KBM-7 (cell line): ENCODE measurements around the gene DHX38.
"Not testable (repeated sequence)": the region's sequence is repeated elsewhere in the genome, so short reads cannot be mapped to it uniquely, and the experiment has no call there.

Experiments used
- DNase-seq: peaks from one replicate; pipeline ENCODE4 v3.0.0-alpha.2; 2015
- in situ Hi-C: fragments of 300-500 bp; cut with MboI; formaldehyde crosslinking; loops from 2 replicates; pipeline ENCODE4 v1.14.3; 2020; ENCODE audit warnings: low sequenced_read_pairs, low pct_unique_long_range_greater_than_20kb, mixed read lengths

Gene DHX38

DNA sequence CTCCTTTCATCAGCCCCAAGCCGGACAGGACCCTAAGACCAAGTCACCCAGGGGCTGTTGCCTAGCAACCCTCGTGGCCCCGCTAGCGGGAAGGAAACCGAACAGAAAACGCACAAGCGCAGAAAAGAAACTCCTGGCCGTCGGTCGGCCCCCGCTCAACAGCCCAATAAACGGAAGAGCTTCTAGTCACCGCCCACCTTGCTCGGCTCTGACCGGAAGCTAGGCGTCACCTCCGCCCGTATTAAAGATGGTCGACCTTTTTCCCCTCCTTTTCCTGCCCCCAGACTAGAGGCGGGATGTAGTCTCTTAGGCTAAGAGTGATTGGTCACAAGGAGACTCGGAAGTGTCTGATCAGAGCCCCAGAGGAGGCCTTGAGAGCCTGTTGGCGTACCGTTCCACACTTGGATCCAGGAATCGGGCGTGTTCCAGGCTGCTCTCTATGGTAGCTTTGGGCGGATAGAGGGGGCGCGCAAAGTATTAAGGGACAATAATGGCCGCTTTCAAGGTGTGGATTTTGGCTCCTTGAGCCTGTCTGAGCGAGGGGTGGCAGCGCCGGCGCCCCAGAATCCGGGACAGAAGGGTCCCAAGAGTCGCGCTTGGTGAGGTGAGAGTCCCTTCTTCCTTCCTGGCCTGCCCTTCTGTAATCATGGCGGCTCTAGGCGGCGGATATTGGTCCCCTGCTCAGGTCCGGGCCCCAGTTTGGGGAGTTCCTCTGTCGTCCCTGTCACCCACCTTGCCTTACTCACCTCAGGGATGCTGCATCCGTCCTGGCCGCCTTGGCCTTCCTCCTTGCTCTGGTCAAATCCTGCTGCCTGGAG lies at the start of gene DHX38, which contains the start of gene TXNL4B:
Gene DHX38 (plus strand): TSS at position 400 of the 818 bp plus-strand sequence. CDS start 2,311 bp downstream, outside the sequence.
Gene TXNL4B (minus strand): TSS at position 173 of the 818 bp plus-strand sequence. CDS start 2,871 bp downstream, outside the sequence.
- peak; percentile 100 for DNase-seq
- in situ Hi-C loops: no loop called here

DNA sequence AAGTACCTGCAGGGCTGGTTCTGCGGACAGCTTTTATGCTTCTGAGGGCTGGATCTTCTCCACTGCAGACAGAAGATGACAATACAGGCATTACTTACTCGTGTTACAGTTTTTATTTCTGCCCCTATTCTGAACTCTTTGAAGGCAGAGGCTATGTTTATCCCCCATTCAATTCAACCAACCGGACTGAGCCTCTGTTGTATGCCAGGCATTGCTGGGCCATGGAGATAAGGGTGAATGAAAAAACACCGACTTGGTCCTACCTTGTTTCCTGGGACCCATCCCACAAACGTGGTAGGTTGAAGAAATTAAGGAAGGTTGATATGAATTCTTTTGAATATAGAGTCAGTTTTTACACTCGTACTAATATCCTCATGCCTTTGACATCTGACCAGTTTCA lies 49.4 kb upstream of the DHX38 start:
- in situ Hi-C loops: no loop called here
- DNase-seq: no peak

DNA sequence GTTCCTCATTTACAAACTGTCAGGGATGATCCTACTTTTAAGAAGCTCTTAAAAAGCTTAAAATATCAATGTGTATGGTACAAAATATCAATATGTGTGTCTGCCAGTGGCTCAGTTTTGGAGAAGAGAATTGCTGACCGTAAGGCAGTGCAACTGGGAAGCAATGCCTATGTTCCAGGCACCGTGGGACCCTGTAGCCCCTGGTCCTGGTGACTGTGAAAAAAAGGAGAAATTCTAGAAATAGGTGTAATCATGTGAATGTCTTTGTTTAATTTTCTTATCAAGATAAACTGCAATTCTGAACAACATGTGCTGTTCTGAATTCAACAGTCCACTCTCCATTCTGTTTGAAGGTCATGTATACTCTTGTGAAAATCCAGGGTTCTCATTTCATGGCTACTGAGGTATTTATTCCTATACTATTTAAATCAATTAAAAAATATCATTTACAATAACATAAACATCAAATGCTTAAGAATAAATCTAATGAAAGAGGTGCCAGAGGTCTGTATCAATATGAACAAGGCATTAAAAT lies 48.8 kb upstream of the DHX38 start:
- DNase-seq: no peak
- in situ Hi-C loops: no loop called here

GRCh38 chr16:72049110-72049509 lies 44.5 kb upstream of the DHX38 start:
- peak; percentile 50 for DNase-seq
- in situ Hi-C loops: no loop called here

- no peak for DNase-seq
- in situ Hi-C loops: no loop called here
Observed at GRCh38 chr16:72050769-72051464, 42.7 kb upstream of the DHX38 start.

DNA sequence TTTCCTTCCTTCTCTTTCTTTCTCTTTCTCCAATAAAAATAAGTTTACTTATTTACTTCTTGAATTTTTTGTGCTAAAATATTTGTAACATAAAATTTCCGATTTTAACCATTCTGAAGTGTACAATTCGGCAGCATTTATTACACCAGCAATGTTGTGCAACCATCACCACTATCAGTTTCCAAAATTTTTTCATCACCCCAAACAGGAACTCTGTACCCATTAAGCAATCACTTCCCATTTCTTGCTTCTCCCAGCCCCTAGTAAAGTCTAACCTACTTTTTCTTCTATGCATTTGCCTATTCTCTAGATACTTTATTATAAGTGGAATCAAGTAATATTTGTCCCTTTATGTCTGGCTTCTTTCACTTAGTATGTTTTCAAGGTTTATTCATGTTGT lies 41.8 kb upstream of the DHX38 start:
- in situ Hi-C loops: no loop called here
- DNase-seq: peak; percentile 55

- peak; percentile 33 for DNase-seq
- in situ Hi-C loops: not testable (repeated sequence)
Observed at GRCh38 chr16:72054254-72054847, 39.3 kb upstream of the DHX38 start, which contains the start of gene HP. TSS of gene HP (plus strand) at chr16:72054505. CDS start at chr16:72054653, 148 bp downstream.

- in situ Hi-C loops: no loop called here
- no peak for DNase-seq
Observed at GRCh38 chr16:72055911-72056310, 37.7 kb upstream of the DHX38 start.

- in situ Hi-C loops: not testable (repeated sequence)
Observed at GRCh38 chr16:72057313-72057712, 36.3 kb upstream of the DHX38 start.

DNA sequence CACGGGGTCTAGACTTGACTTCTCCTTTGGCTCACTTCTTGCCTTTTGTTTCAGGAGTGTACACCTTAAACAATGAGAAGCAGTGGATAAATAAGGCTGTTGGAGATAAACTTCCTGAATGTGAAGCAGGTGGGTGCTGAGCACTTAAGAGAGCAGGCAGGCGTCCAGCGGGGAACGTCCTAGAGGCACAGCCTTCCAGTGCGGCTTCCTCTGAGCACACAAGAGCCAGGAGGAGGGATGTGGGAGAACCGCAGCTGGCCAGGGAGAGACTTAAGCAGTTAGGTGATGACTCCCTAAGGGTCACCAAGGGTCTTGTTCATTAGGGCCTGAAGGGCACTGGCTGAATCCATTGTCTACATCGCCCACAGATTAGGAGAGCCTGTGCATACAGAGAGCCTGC lies 34.6 kb upstream of the DHX38 start:
- DNase-seq, in situ Hi-C loops: not testable (repeated sequence)

More at GRCh38 chr16:72057313-72057712, 36.3 kb upstream of the DHX38 start:
- DNase-seq: not testable (repeated sequence)

GRCh38 chr16:72060405-72060804 lies 33.2 kb upstream of the DHX38 start:
- no peak for DNase-seq
- in situ Hi-C loops: no loop called here

DNA sequence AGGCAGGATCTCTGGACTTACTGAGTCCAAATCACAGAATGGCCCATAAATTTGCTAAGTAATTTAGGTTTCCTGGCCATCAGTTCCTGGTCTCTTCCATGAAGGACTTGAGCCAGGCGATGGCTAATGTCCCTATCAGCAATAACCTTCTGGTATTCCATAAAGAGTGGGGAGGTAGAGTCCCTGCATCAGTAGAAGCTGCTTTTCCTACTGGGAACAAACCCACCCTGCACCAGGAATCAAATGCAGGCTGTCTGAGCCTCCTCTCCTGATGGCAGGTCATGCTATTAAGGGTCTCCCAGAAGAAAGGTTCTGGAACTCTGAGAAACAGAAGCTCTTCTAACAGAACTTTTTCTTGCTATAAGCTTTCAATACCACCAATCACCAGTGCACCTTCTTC lies 32.1 kb upstream of the DHX38 start:
- no peak for DNase-seq
- in situ Hi-C loops: no loop called here

DNA sequence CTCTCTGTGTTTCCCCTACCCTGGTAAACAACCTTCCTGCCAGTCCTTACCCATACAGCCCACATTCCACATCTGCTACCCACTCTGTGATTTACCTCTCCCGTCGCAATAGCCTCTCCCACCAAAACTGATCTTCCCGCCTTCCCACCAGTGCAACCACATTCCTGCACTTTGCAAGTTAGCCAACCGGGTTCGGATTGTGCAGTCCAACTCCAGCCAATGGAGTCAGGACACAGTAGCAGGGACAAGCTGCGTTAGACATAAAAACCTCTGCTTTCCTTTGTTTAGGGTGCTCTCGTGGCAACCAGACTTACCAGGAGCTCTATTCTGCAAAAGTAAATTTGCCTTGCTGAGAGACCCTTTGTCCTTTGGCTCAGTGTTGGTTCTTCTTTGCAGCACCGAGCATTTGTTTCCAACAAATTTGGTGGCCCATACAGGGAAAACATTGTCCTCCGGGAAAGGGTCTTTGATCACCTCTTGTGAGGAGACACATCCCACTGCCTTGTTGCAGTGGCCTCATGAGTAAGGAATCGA lies 29.2 kb upstream of the DHX38 start:
- in situ Hi-C loops: no loop called here

GRCh38 chr16:72066747-72067146 lies 26.9 kb upstream of the DHX38 start:
- in situ Hi-C loops: no loop called here

More for the DNA sequence above, 29.2 kb upstream of the DHX38 start:
- DNase-seq: no peak

DNA sequence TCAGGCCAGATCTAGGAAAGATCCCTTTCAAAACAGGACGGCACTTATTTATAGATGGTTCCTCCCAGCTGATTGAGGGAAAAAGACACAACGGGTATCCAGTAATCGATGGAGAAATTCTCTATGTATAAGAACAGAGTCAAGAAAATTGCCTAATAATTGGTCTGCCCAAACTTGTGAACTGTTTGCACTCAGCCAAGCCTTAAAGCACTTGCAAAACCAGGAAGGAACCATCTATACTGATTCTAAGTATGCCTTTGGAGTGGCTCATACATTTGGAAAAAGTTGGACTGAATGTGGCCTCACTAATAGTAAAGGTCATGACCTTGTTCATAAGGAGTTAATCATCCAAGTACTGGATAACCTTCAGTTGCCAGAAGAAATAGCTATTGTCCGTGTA lies 24.7 kb upstream of the DHX38 start:
- in situ Hi-C loops: no loop called here

More at GRCh38 chr16:72066747-72067146, 26.9 kb upstream of the DHX38 start:
- peak; percentile 44 for DNase-seq

DNA sequence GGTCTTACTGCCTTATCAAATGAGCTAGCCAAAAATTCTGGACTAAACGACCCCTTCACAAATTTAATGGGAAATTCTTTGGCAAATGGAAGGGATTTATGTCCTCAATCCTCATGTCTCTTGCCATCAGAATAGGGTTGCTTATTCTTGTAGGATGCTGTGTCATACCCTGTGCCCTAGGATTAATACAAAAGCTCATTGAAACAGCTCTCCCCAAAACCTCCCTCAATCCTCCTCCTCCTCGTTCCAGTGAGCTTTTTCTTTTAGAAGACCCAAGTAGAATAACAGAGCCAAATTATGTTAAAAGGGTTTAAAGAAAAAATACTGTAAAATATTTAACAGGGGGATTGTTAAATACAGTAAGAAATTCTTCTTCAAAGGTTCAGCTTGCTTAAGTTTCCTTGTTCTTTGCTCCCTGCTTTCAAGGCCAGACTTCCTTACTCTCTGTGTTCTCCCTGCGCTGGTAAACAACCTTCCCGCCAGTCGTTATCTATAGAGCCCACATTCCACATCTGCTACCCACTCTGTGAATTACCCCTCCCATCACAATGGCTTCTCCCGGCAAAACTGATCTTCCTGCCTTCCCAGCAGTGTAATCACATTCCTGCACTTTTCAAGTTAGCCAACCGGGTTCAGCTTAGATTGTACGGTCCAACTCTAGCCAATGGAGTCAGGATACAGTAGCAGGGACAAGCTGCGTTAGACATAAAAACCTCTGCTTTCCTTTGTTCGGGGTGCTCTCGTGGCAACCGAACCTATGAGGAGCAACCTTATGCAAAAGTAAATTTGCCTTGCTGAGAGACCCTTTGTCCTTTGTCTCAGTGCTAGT lies 20.9 kb upstream of the DHX38 start:
- in situ Hi-C loops: no loop called here
- no peak for DNase-seq

More for the DNA sequence above, 24.7 kb upstream of the DHX38 start:
- DNase-seq: no peak

DNA sequence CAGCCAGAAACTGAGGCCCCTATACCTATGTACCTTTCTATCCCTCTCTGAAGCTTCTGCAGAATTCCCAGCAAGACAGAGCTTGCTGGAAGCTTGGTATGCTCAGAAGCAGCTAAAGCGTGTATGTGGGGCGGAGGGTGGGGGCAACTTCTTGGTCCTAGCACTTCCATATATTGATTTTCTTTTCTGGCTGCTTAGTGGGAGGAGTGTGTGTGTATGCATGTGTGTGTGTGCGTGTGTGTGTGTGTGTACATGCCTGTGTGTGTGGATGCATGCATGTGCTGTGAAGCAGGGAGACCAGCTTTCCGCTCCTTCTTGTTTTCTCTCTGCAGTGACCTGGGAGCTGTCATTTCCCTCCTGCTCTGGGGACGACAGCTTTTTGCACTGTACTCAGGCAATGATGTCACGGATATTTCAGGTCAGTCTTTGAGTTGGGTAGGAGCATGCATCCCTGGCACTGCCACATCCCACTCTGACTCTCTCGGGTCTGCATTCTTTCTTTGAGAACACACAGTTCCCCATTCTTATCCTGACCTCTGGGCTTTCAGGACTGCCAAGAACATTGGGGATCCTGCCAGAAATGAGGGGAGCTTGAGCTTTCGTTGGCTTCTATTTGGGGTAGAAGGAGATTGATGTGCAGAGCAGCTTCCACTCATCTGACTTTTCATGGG lies 20.0 kb upstream of the DHX38 start:
- in situ Hi-C loops: no loop called here
- DNase-seq: no peak

- in situ Hi-C loops, DNase-seq: not testable (repeated sequence)
Observed at GRCh38 chr16:72075067-72075466, 18.6 kb upstream of the DHX38 start.
